ENCODE measurements around the gene VPS4A. TPM values are rescaled to one million over a fixed set of nuclear protein-coding genes. Genes with fewer than 3 reads are reported as not detected.

VPS4A gene
- total RNA-seq, 3 donors from 2014 or later (not counting 1 experiment from before 2014, with no cell fraction given) = 60.5 to 71.5 (median 62.5) TPM

DNA sequence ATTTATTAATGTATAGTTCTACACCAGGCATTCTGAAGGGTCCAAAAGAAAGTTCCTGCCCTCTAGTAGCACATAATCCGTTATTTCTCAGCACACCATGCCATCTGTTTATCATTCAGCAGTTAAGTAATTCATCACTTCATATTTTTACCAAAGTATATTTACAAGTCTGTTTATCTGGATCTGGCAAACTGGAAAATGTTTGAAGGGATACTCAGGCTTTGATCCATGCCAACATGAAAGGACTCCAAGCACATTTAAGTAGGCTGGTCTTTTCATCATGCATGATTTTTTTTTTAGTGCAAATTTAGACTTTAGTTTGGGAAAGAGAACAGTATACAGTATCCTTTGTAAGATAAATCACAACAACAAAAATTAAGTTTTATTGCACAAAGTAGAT is 4.1 kb upstream of the VPS4A start:
- H3K27me3 ChIP-seq (ENCODE audit: control insufficient read depth, insufficient read depth, low read length) = no peaks in the 10 kb centered on the region
- Mint-ChIP-seq H3K9me3 (no peaks in the 10 kb centered on the region), H3K27ac (no peak overlapping the region), H3K27me3 (ENCODE audit: low read depth in 2 of 2) (no peaks in the 10 kb centered on the region), H3K4me3 (no peak overlapping the region), H3K36me3 (no peaks in the 10 kb centered on the region), H3K4me1 (peaks cover 10 to 11% of the 10 kb centered on the region in 2 donors)
- peaks cover 2% of the 10 kb centered on the region for H3K36me3 ChIP-seq (ENCODE audit: control insufficient read depth, insufficient read depth, low read length)
- intact Hi-C loops (cut with micrococcal nuclease) = no loop called here
- peaks cover 10% of the 10 kb centered on the region for H3K4me1 ChIP-seq (ENCODE audit: control insufficient read depth, insufficient read depth, low read length)
- H3K9me3 ChIP-seq (ENCODE audit: control insufficient read depth, insufficient read depth, low read length) = no peaks in the 10 kb centered on the region
- H3K4me3 ChIP-seq (ENCODE audit: low read length) = no peak overlapping the region
- TF ChIP-seq CTCF (IDR thresholded peaks at IDR 0.05) = no peak
- no peak overlapping the region for H3K27ac ChIP-seq (ENCODE audit: low read length)
- ATAC-seq (no peak), DNase-seq (no peak)
- whole genome bisulfite sequencing (ENCODE audit: insufficient coverage) = 100% methylated on average over 1 of the region's 1 CpG

- no peak overlapping the region for H3K27ac Mint-ChIP-seq
These were observed 3.3 kb upstream of the VPS4A start for GRCh38 chr16:69307856-69308255.

DNA sequence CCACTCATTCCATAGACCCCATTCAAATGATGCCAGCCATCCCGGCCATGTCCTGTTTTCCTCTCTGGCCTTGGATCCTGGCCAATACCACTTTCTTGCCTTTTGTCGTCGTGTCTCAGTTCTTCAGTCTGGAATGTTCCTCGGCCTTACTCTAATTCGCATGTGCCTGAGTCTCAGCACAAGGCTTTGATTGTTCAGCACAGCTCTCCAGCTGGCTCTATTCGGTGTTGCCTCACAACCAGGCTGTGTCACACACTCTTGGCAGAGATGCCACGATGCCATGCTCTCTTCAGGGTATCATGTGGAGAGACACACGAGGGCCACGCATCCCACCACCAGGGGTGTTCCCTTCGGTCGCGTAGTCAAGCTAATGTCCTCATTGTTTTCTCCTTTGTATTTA is 1.8 kb upstream of the VPS4A start:
- peaks cover 20% of the 10 kb centered on the region for H3K4me1 ChIP-seq (ENCODE audit: control insufficient read depth, insufficient read depth, low read length)
- H3K36me3 Mint-ChIP-seq = no peaks in the 10 kb centered on the region
- H3K4me3 ChIP-seq (ENCODE audit: low read length) = no peak overlapping the region
- H3K4me3 Mint-ChIP-seq = peak overlapping the region; percentile 31
- no peaks in the 10 kb centered on the region for H3K27me3 Mint-ChIP-seq (ENCODE audit: low read depth in 2 of 2)
- no peak overlapping the region for H3K27ac ChIP-seq (ENCODE audit: low read length)
- no peak for TF ChIP-seq CTCF (IDR thresholded peaks at IDR 0.05)
- no peaks in the 10 kb centered on the region for H3K9me3 Mint-ChIP-seq
- intact Hi-C loops (cut with micrococcal nuclease) = no loop called here
- peaks cover 21 to 28% of the 10 kb centered on the region in 2 donors for H3K4me1 Mint-ChIP-seq
- no peak for ATAC-seq
- no peaks in the 10 kb centered on the region for H3K27me3 ChIP-seq (ENCODE audit: control insufficient read depth, insufficient read depth, low read length)
- H3K9me3 ChIP-seq (ENCODE audit: control insufficient read depth, insufficient read depth, low read length) = no peaks in the 10 kb centered on the region
- WGBS (ENCODE audit: insufficient coverage) = 93% methylated on average over 11 of the region's 12 CpGs
- DNase-seq = no peak
- H3K27ac Mint-ChIP-seq = peak overlapping the region; percentile 7 to 10
- peaks cover under 1% of the 10 kb centered on the region for H3K36me3 ChIP-seq (ENCODE audit: control insufficient read depth, insufficient read depth, low read length)

More at GRCh38 chr16:69307856-69308255, 3.3 kb upstream of the VPS4A start:
- Histone ChIP-seq H3K36me3 (ENCODE audit: control insufficient read depth, insufficient read depth, low read length) (no peaks in the 10 kb centered on the region), H3K4me3 (ENCODE audit: low read length) (no peak overlapping the region), H3K4me1 (ENCODE audit: control insufficient read depth, insufficient read depth, low read length) (peaks cover 18% of the 10 kb centered on the region), H3K27ac (ENCODE audit: low read length) (no peak overlapping the region), H3K27me3 (ENCODE audit: control insufficient read depth, insufficient read depth, low read length) (no peaks in the 10 kb centered on the region), H3K9me3 (ENCODE audit: control insufficient read depth, insufficient read depth, low read length) (no peaks in the 10 kb centered on the region)
- Mint-ChIP-seq H3K27me3 (ENCODE audit: low read depth in 2 of 2) (no peaks in the 10 kb centered on the region), H3K9me3 (no peaks in the 10 kb centered on the region), H3K4me1 (peaks cover 14% of the 10 kb centered on the region in 2 donors), H3K4me3 (no peak overlapping the region), H3K36me3 (no peaks in the 10 kb centered on the region)
- 97% methylated on average over 2 of the region's 2 CpGs for WGBS (ENCODE audit: insufficient coverage)
- intact Hi-C loops (cut with micrococcal nuclease) = no loop called here
- ATAC-seq = no peak
- DNase-seq = no peak
- TF ChIP-seq CTCF (IDR thresholded peaks at IDR 0.05) = no peak

Measured in natural killer cell (primary cell).